HAP-1 (cell line): ENCODE measurements around the gene NLRP5.
A peak's percentile ranks its signal among the peaks of the same experiment; 100 is the strongest.
"Not testable (repeated sequence)": the region's sequence is repeated elsewhere in the genome, so short reads cannot be mapped to it uniquely, and the experiment has no call there.

Source experiments
- DNase-seq, 2 experiments: peaks; one replicate each; pipeline ENCODE4 v3.0.0-alpha.2; 2016 to 2020; ENCODE audit warnings: low spot score in 2 of 2
- H3K27me3 ChIP-seq: fragments of 250-450 bp; sonication (Bioruptor Pico); 2 replicates; pipeline ENCODE4 v1.5.1; 2020; ENCODE audit warnings: low read depth, mild to moderate bottlenecking, moderate library complexity
- H3K36me3 ChIP-seq: fragments of 250-450 bp; sonication (Bioruptor Pico); replicated peaks from 2 replicates; pipeline ENCODE4 v1.5.1; 2020; ENCODE audit warnings: mild to moderate bottlenecking
- H3K4me1 ChIP-seq: fragments of 250-450 bp; sonication (Bioruptor Pico); 2 replicates; pipeline ENCODE4 v1.5.1; 2020; ENCODE audit warnings: mild to moderate bottlenecking
- H3K4me3 ChIP-seq: fragments of 250-450 bp; sonication (Bioruptor Pico); 2 replicates; pipeline ENCODE4 v1.5.1; 2020; ENCODE audit warnings: mild to moderate bottlenecking, moderate library complexity
- H3K9me3 ChIP-seq: fragments of 250-450 bp; sonication (Bioruptor Pico); 2 replicates; pipeline ENCODE4 v1.5.1; 2020; ENCODE audit warnings: mild to moderate bottlenecking, moderate library complexity
- in situ Hi-C: fragments of 300-500 bp; cut with MboI; formaldehyde crosslinking; loops from 3 replicates; pipeline ENCODE4 v1.14.3; 2020; ENCODE audit warnings: low sequenced_read_pairs, inconsistent platforms, mixed read lengths

Gene NLRP5

DNA sequence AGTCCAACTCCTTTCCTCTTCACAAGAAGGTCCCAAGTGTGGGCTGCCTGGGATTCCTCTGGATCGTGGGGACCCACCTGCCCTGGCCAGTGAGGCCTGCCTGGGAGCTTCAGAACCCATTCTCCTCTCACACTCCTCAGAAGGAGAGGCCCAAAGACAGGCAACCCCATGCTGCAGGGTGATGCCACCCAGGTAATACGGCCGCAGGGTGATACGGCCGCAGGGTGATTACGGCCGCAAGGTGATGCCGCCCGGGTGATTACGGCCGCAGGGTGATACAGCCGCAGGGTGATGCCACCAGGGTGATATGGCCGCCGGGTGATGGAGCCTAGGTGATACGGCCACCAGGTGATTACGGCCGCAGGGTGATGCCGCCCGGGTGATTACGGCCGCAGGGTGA, 111.7 kb downstream of the NLRP5 start:
- in situ Hi-C loops = loop anchor here (5.0 kb wide), 1 partner anchor 69 kb away; no protein-coding TSS in a partner anchor

DNA sequence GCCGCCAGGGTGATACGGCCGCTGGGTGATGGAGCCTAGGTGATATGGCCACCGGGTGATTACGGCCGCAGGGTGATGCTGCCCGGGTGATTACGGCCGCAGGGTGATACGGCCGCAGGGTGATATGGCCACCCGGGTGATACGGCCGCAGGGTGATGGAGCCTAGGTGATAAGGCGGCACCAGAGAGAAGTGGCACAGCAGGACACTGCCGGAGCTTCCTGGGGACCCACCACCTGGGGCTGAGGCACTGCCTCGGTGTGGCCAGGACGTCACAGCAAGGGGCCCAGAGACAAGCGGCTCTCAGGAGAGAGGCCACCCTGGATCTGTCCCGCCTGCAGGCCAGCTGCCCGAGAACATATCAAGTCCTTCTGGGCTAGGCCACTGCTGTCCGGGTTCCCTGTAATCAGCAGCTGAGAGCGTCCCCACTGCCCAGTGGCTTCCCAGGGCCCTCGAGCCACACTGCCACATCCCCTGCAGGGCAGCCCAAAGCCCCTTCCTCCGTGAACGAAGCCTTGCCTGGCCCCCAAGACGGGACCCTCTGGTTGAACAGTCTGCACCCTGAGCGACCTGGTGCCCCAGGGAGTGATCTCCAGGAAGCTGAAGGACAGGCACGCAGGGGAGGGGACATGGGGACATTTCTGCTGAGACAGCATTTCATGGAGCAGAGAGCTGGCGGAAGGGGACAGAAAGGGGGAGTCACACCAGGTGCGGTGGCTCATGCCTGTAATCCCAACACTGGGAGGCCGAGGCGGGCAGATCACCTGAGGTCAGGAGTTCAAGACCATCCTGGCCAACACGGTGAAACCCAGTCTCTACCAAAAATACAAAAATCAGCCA, 112.4 kb downstream of the NLRP5 start:
- in situ Hi-C loops = loop anchor here (5.0 kb wide), 1 partner anchor 68 kb away; no protein-coding TSS in a partner anchor
- H3K9me3 ChIP-seq = no peaks in the 10 kb centered on the region
- no peaks in the 10 kb centered on the region for H3K27me3 ChIP-seq
- DNase-seq = no peak
- no peaks in the 10 kb centered on the region for H3K4me1 ChIP-seq
- peaks cover 31% of the 10 kb centered on the region for H3K36me3 ChIP-seq
- no peak overlapping the region for H3K4me3 ChIP-seq

More for the DNA sequence above, 111.7 kb downstream of the NLRP5 start:
- H3K36me3 ChIP-seq = peaks cover 31% of the 10 kb centered on the region
- DNase-seq, H3K4me3 ChIP-seq, H3K4me1 ChIP-seq, H3K27me3 ChIP-seq, H3K9me3 ChIP-seq: not testable (repeated sequence)

DNA sequence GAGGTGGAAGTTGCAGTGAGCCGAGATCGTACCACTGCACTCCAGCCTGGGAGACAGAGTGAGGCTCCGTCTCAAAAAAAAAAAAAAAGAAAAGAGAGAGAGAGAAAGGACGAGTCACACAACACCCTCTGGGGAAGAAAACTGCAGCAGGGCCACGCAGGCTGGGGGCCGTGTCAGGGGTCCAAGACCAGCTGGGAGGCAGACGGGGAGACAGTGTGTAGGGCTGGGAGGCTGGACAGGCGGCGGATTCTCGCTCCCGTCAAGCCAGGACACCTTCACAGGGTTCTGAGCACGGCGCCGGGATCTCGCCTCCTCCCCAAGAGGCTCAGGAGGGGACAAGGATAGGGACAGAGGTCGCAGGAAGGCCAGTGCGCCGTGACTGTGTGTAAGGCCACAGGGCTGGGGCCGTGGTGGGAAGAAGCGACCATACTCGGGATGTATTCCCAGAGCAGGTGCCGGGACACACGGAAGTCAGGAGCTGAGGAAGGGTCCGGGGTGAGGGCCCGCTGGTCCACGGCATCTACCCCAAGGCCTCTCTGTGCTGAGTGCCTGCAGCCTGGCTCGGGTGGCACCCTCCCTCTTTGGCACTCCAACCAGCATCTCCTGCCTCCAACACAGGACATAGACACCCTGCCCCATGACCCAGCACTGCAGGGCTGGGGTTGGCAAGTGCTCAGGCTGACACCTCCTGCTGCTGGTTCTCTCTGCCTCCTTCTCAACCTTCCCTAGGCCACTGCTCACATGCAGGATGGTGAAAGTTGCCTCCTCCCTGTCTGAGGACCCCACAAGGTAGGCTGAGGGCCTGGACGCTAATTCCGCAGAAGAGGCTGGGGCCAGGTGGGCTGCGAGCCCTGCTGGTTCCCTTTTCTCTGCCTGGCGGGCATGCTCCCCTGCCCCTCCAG, 113.3 kb downstream of the NLRP5 start:
- Histone ChIP-seq H3K4me3 (no peak overlapping the region), H3K4me1 (no peaks in the 10 kb centered on the region), H3K36me3 (peaks cover 30% of the 10 kb centered on the region), H3K27me3 (no peaks in the 10 kb centered on the region), H3K9me3 (no peaks in the 10 kb centered on the region)
- in situ Hi-C loops = loop anchor here (5.0 kb wide), 1 partner anchor 67 kb away; no protein-coding TSS in a partner anchor
- no peak for DNase-seq

DNA sequence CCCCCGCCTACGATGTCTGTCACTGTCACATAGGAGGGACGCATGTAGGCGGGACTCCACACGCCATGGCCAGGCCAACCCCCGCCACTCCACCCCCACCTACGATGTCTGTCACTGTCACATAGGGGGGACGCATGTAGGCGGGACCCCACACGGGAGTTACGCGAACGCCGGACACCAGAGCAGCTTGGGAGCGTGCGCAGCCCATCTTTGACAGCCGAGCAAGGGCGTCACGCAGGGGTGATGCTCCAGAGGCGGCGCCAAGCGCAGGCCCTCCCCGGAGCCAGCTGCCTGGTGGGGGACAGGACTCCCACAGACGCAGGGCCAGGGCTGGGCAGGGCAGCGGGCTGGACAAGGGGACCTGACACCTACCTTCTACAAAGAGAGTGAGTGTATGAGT, 114.5 kb downstream of the NLRP5 start:
- no peak for DNase-seq
- H3K4me1 ChIP-seq = no peaks in the 10 kb centered on the region
- in situ Hi-C loops = no loop called here
- H3K27me3 ChIP-seq = no peaks in the 10 kb centered on the region
- H3K4me3 ChIP-seq = no peak overlapping the region
- H3K9me3 ChIP-seq = no peaks in the 10 kb centered on the region
- H3K36me3 ChIP-seq = peaks cover 22% of the 10 kb centered on the region

- no peaks in the 10 kb centered on the region for H3K27me3 ChIP-seq
- no peaks in the 10 kb centered on the region for H3K4me1 ChIP-seq
- H3K36me3 ChIP-seq = peaks cover 24% of the 10 kb centered on the region
- in situ Hi-C loops = no loop called here
- no peaks in the 10 kb centered on the region for H3K9me3 ChIP-seq
- DNase-seq = no peak
- H3K4me3 ChIP-seq = no peak overlapping the region
Measured at GRCh38 chr19:56101746-56102535, 115.4 kb downstream of the NLRP5 start.

- H3K27me3 ChIP-seq = no peaks in the 10 kb centered on the region
- DNase-seq = no peak
- H3K9me3 ChIP-seq = no peaks in the 10 kb centered on the region
- in situ Hi-C loops = no loop called here
- H3K36me3 ChIP-seq = peaks cover 26% of the 10 kb centered on the region
- H3K4me1 ChIP-seq = no peaks in the 10 kb centered on the region
- no peak overlapping the region for H3K4me3 ChIP-seq
Measured at GRCh38 chr19:56103027-56103614, 116.5 kb downstream of the NLRP5 start.

- DNase-seq = no peak
- no peaks in the 10 kb centered on the region for H3K4me1 ChIP-seq
- in situ Hi-C loops = no loop called here
- no peak overlapping the region for H3K4me3 ChIP-seq
- H3K36me3 ChIP-seq = peaks cover 22% of the 10 kb centered on the region
- no peaks in the 10 kb centered on the region for H3K9me3 ChIP-seq
- no peaks in the 10 kb centered on the region for H3K27me3 ChIP-seq
Measured at GRCh38 chr19:56104423-56104822, 117.8 kb downstream of the NLRP5 start.

DNA sequence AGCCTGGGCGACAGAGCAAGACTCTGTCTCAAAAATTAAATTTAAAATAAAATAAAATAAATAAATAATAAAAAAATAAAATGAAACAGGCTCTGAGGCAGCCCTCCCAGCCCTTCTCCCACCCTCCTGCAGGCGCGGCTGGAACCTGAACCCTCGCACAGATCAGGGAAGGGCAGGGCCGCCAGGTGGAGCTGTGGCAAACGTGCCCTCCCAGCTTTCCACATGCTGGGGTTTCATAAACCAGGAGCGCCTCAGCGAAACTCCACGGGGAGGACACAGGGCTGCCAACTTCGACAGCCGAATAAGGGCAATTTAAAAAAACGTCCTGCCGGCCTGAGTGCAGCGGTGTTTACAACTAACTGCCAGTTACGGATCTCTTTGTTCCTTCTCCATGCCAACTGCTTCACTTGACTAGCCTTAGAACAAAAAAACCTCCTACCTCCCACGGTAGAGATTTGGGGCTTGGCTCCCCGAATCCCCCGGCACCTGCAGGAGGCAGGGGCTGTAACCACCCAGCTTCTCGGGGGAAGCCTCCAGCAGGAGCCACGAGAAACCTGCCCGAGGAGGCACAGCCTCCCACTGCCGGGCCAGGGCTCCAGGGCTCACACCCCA, 118.6 kb downstream of the NLRP5 start:
- H3K4me1 ChIP-seq = no peaks in the 10 kb centered on the region
- DNase-seq = peak in 1 of 2 experiments; percentile 63
- H3K9me3 ChIP-seq = no peaks in the 10 kb centered on the region
- in situ Hi-C loops = no loop called here
- no peaks in the 10 kb centered on the region for H3K27me3 ChIP-seq
- peaks cover 17% of the 10 kb centered on the region for H3K36me3 ChIP-seq
- no peak overlapping the region for H3K4me3 ChIP-seq

- DNase-seq, H3K4me1 ChIP-seq, in situ Hi-C loops, H3K9me3 ChIP-seq, H3K27me3 ChIP-seq, H3K4me3 ChIP-seq: not testable (repeated sequence)
- peaks cover 16% of the 10 kb centered on the region; the same call in 1 of the 2 replicates for H3K36me3 ChIP-seq
Measured at GRCh38 chr19:56105831-56106396, 119.3 kb downstream of the NLRP5 start.

- Histone ChIP-seq H3K27me3 (no peaks in the 10 kb centered on the region), H3K36me3 (peaks cover 13% of the 10 kb centered on the region; the same call in 1 of the 2 replicates), H3K9me3 (no peaks in the 10 kb centered on the region), H3K4me1 (no peaks in the 10 kb centered on the region), H3K4me3 (no peak overlapping the region)
- in situ Hi-C loops = no loop called here
- no peak for DNase-seq
Measured at GRCh38 chr19:56106397-56106849, 119.8 kb downstream of the NLRP5 start.

DNA sequence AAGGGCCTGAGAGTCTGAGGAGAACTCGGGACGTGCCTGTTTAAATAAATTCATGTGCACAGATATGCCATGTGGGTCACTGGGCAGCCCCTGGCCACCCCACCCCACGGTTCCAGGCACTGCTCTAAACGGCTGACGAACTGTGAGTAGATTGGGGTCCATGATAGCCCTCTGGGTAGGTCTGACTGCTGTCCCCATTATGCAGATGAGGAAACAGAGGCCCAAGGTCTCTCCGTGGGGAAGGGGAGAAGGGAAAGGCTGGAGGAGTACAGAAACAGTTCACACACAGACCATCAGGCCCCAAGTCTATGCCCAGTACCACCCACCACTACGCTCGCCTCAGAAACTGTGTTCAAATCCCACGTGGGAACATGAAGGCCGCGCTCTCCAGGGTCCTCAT, 120.4 kb downstream of the NLRP5 start:
- in situ Hi-C loops = no loop called here
- H3K36me3 ChIP-seq = peaks cover 10% of the 10 kb centered on the region; the same call in 1 of the 2 replicates
- H3K4me1 ChIP-seq = no peaks in the 10 kb centered on the region

DNA sequence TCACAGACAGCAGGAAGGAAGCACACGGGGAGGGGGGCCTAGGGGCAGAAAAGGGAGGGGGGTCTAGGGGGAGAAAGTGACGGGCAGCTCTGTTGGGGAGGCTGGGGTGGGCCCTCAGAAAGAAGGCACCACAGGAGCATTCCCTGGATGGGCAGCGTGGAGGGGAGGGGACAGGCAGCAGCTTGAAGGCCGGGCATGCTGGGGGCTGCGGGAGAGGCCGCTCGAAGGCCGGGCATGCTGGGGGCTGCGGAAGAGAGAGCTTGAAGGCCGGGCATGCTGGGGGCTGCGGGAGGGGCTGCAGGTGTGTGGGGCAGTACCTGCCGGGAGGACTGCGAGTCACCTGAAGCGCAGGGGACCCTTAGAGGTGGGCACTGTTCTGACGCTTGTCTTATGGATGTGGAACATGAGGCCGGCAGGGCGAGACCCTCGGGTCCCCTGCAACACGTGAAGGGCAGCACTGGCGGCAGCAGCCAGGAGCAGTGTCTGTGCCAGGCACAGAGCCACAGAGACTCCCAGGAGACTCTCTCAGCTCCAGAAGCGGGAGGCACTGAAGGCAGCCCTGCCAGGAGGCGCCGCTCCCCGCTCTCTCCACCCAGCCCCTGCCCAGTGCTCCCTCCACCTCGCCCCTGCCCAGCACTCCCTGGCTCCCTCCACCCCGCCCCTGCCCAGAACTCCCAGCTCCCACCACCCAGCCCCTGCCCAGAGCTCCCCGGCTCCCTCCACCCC, 121.2 kb downstream of the NLRP5 start:
- Histone ChIP-seq H3K36me3 (peaks cover 4% of the 10 kb centered on the region; the same call in 1 of the 2 replicates), H3K4me3 (no peak overlapping the region), H3K27me3 (no peaks in the 10 kb centered on the region), H3K9me3 (no peaks in the 10 kb centered on the region), H3K4me1 (no peaks in the 10 kb centered on the region)
- DNase-seq = no peak
- in situ Hi-C loops = no loop called here

More for the DNA sequence above, 120.4 kb downstream of the NLRP5 start:
- Histone ChIP-seq H3K27me3 (no peaks in the 10 kb centered on the region), H3K9me3 (no peaks in the 10 kb centered on the region), H3K4me3 (no peak overlapping the region)
- no peak for DNase-seq
